Measurements from ENCODE around the gene HDGFL1.

Gene HDGFL1

GRCh38 chr6:22570185-22570551 is 802 bp downstream of the HDGFL1 start:
- no peaks in the 10 kb centered on the region for H3K27me3 Mint-ChIP-seq
- H3K9me3 Mint-ChIP-seq, result no peaks in the 10 kb centered on the region
- no peaks in the 10 kb centered on the region for H3K4me1 Mint-ChIP-seq
- DNase-seq (ENCODE audit: low spot score in 2 of 2), result no peak
- H3K36me3 Mint-ChIP-seq, result no peaks in the 10 kb centered on the region
- H3K4me3 Mint-ChIP-seq, result no peak overlapping the region
- ATAC-seq (ENCODE audit: low read depth), result no peak
- no peak overlapping the region for H3K27ac Mint-ChIP-seq

GRCh38 chr6:22575190-22575589 is 5.8 kb downstream of the HDGFL1 start:
- Mint-ChIP-seq H3K27ac (no peak overlapping the region), H3K9me3 (peaks cover 4% of the 10 kb centered on the region), H3K4me3 (no peak overlapping the region), H3K27me3 (no peaks in the 10 kb centered on the region), H3K36me3 (no peaks in the 10 kb centered on the region), H3K4me1 (no peaks in the 10 kb centered on the region)
- DNase-seq (ENCODE audit: low spot score in 2 of 2) (no peak), ATAC-seq (ENCODE audit: low read depth) (no peak)

- DNase-seq (ENCODE audit: low spot score in 2 of 2), result no peak
- H3K27me3 Mint-ChIP-seq, result no peaks in the 10 kb centered on the region
- no peaks in the 10 kb centered on the region for H3K36me3 Mint-ChIP-seq
- H3K27ac Mint-ChIP-seq, result no peak overlapping the region
- no peak for ATAC-seq (ENCODE audit: low read depth)
- H3K4me3 Mint-ChIP-seq, result no peak overlapping the region
- H3K4me1 Mint-ChIP-seq, result no peaks in the 10 kb centered on the region
- H3K9me3 Mint-ChIP-seq, result peaks cover 4% of the 10 kb centered on the region
Observed at GRCh38 chr6:22579439-22579838, 10.1 kb downstream of the HDGFL1 start.

DNA sequence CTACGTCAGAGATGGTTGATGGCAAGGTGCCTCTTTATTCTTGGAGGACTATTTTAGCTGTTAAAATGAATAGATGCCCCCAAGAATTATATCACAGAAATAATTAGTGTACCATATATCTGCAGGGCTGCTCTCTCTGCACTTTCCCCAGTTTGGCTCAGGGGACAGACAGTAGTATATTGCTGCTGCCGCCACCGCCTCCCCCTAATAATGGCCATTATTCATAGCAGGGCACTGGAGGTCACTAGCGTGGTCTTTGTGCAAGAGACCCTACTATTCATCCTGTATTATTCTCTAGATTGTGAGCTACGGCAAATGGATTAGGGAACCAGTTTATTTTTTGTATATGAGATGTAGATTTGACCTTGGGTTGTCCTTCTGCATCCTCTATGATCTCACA is 11.0 kb downstream of the HDGFL1 start:
- Mint-ChIP-seq H3K27me3 (no peaks in the 10 kb centered on the region), H3K9me3 (peaks cover 4% of the 10 kb centered on the region), H3K4me3 (no peak overlapping the region), H3K36me3 (no peaks in the 10 kb centered on the region), H3K27ac (no peak overlapping the region), H3K4me1 (no peaks in the 10 kb centered on the region)
- ATAC-seq (ENCODE audit: low read depth) (no peak), DNase-seq (ENCODE audit: low spot score in 2 of 2) (no peak)

- Mint-ChIP-seq H3K4me1 (no peaks in the 10 kb centered on the region), H3K4me3 (no peak overlapping the region), H3K27me3 (no peaks in the 10 kb centered on the region), H3K27ac (no peak overlapping the region), H3K36me3 (no peaks in the 10 kb centered on the region), H3K9me3 (peaks cover 4% of the 10 kb centered on the region)
- DNase-seq (ENCODE audit: low spot score in 2 of 2) (no peak), ATAC-seq (ENCODE audit: low read depth) (no peak)
Observed at GRCh38 chr6:22582417-22583205, 13.2 kb downstream of the HDGFL1 start.

GRCh38 chr6:22583230-22583629 is 13.9 kb downstream of the HDGFL1 start:
- Mint-ChIP-seq H3K27me3 (no peaks in the 10 kb centered on the region), H3K9me3 (peaks cover 4% of the 10 kb centered on the region), H3K4me3 (no peak overlapping the region), H3K4me1 (no peaks in the 10 kb centered on the region), H3K27ac (no peak overlapping the region), H3K36me3 (no peaks in the 10 kb centered on the region)
- ATAC-seq (ENCODE audit: low read depth) (no peak), DNase-seq (ENCODE audit: low spot score in 2 of 2) (no peak)

- Mint-ChIP-seq H3K4me3 (no peak overlapping the region), H3K27me3 (no peaks in the 10 kb centered on the region), H3K4me1 (no peaks in the 10 kb centered on the region)
Observed at GRCh38 chr6:22583927-22584326, 14.6 kb downstream of the HDGFL1 start.

DNA sequence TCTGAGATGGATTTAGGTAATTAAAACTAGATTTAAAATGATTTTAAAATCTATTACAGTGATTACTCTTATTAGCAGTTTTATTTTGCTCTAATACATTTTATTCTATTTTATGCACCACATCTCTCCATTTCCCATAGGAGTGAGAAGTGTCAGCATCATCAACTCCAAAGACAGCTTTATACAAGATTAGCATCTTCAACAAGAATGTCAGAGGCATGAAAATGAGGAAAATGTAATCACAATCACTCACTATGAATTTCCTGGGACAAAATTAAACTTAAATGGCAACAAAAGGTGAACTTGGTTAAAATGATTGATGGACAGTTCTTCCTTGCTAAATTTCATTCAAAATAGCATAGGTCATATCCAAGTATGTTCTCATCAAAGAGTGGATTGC is 19.8 kb downstream of the HDGFL1 start:
- H3K9me3 Mint-ChIP-seq, result peaks cover 7% of the 10 kb centered on the region
- ATAC-seq (ENCODE audit: low read depth), result no peak
- no peaks in the 10 kb centered on the region for H3K4me1 Mint-ChIP-seq
- no peak overlapping the region for H3K4me3 Mint-ChIP-seq
- DNase-seq (ENCODE audit: low spot score in 2 of 2), result no peak
- no peaks in the 10 kb centered on the region for H3K36me3 Mint-ChIP-seq
- H3K27me3 Mint-ChIP-seq, result no peaks in the 10 kb centered on the region
- no peak overlapping the region for H3K27ac Mint-ChIP-seq

More at GRCh38 chr6:22583927-22584326, 14.6 kb downstream of the HDGFL1 start:
- no peak for ATAC-seq (ENCODE audit: low read depth)
- peaks cover 4% of the 10 kb centered on the region for H3K9me3 Mint-ChIP-seq
- no peak for DNase-seq (ENCODE audit: low spot score in 2 of 2)
- H3K27ac Mint-ChIP-seq, result no peak overlapping the region
- no peaks in the 10 kb centered on the region for H3K36me3 Mint-ChIP-seq

DNA sequence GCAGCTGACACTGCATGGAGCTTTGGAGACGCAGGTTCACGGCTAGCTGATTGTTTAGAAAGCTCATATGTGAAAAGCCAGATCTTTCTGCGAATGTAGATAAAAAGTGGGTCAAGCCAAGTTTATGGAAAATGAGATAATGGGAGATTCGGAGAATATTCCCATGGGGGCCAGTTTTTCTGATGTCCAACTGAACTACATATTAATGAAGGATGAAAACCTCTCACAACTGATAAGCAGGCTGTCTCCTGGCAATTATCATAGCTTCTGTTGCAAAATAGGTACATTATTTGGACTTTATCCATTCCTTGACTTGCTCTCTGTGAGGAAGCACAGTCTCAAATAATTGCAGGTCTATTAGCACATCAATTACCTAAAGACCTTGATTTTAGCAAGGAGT is 21.1 kb downstream of the HDGFL1 start:
- Mint-ChIP-seq H3K27me3 (no peaks in the 10 kb centered on the region), H3K36me3 (no peaks in the 10 kb centered on the region), H3K9me3 (peaks cover 6% of the 10 kb centered on the region), H3K4me3 (no peak overlapping the region), H3K4me1 (no peaks in the 10 kb centered on the region), H3K27ac (no peak overlapping the region)
- ATAC-seq (ENCODE audit: low read depth) (no peak), DNase-seq (ENCODE audit: low spot score in 2 of 2) (no peak)

DNA sequence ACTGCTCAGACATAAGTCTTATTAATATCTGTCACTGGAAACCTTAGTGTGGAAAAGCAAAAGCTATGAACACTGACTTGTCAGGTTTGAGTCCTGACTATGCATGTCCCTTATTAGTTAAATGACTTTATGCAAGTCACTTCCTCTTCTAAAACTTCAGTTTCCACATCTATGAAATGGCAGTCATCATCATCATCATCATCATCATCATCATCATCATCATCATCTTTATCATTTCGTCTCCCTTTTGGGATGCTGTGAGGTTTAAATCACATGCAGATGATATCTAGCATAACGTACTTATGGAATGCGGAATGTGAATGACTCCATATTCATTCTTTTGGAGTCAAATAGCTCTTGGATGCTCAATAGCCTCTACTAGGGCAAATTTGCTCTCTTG is 24.5 kb downstream of the HDGFL1 start:
- H3K36me3 Mint-ChIP-seq, result no peaks in the 10 kb centered on the region
- no peak for ATAC-seq (ENCODE audit: low read depth)
- no peak overlapping the region for H3K4me3 Mint-ChIP-seq
- H3K4me1 Mint-ChIP-seq, result no peaks in the 10 kb centered on the region
- H3K9me3 Mint-ChIP-seq, result peaks cover 8% of the 10 kb centered on the region
- DNase-seq (ENCODE audit: low spot score in 2 of 2), result no peak
- no peaks in the 10 kb centered on the region for H3K27me3 Mint-ChIP-seq
- no peak overlapping the region for H3K27ac Mint-ChIP-seq

- H3K27me3 Mint-ChIP-seq, result no peaks in the 10 kb centered on the region
- no peak overlapping the region for H3K27ac Mint-ChIP-seq
- H3K36me3 Mint-ChIP-seq, result no peaks in the 10 kb centered on the region
- no peak overlapping the region for H3K4me3 Mint-ChIP-seq
- no peak for DNase-seq (ENCODE audit: low spot score in 2 of 2)
- no peaks in the 10 kb centered on the region for H3K4me1 Mint-ChIP-seq
- no peak for ATAC-seq (ENCODE audit: low read depth)
- H3K9me3 Mint-ChIP-seq, result peaks cover 7% of the 10 kb centered on the region
Observed at GRCh38 chr6:22596011-22596410, 26.6 kb downstream of the HDGFL1 start.

DNA sequence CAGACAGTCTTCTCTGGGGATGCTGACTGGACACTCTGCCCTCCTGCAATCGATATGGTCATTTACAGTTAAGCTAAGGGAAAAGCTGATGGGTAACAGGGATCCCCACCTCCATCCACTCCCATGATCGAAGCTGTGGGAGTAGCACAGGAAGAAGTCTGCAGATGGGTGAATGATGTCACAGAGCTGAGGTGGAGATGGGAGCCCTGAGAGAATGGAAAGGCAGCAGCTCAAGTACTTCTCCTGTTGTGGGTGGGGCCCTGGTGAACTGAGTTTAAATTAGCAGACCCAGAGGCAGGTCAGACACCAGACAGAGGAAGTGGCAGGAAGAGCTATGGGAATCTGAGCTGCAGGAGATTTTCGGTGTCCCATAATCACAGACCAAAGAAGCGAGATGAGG is 29.0 kb downstream of the HDGFL1 start:
- Mint-ChIP-seq H3K27me3 (no peaks in the 10 kb centered on the region), H3K36me3 (peaks cover 2% of the 10 kb centered on the region), H3K4me3 (no peak overlapping the region), H3K27ac (no peak overlapping the region), H3K4me1 (no peaks in the 10 kb centered on the region), H3K9me3 (peaks cover 9% of the 10 kb centered on the region)
- no peak for ATAC-seq (ENCODE audit: low read depth)
- DNase-seq (ENCODE audit: low spot score in 2 of 2), result no peak

DNA sequence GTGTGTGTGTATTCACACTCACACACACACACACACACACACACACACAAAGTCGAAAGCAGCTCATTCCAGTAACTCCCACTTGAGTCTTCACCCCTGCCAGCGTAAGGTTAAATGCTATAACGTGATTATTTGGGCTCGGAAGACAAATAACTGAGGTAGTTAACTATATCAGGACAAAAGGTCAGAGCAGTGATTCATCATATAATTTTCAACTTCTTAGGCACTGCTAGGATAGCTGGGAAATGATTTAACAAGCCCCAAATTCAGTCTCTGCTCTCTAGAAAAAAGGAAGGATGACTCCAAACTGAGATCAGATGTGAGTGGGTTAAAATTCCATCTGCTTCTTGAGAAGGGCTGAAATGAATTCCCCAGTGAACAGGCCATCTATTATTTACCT is 30.7 kb downstream of the HDGFL1 start:
- Mint-ChIP-seq H3K4me3 (no peak overlapping the region), H3K9me3 (peaks cover 10% of the 10 kb centered on the region), H3K27ac (no peak overlapping the region), H3K4me1 (no peaks in the 10 kb centered on the region), H3K27me3 (no peaks in the 10 kb centered on the region), H3K36me3 (peaks cover 2% of the 10 kb centered on the region)
- ATAC-seq (ENCODE audit: low read depth), result no peak
- DNase-seq (ENCODE audit: low spot score in 2 of 2), result no peak

GRCh38 chr6:22601984-22602383 is 32.6 kb downstream of the HDGFL1 start:
- H3K36me3 Mint-ChIP-seq, result peaks cover 2% of the 10 kb centered on the region
- H3K4me1 Mint-ChIP-seq, result no peaks in the 10 kb centered on the region
- peaks cover 10% of the 10 kb centered on the region for H3K9me3 Mint-ChIP-seq
- H3K27me3 Mint-ChIP-seq, result no peaks in the 10 kb centered on the region
- H3K4me3 Mint-ChIP-seq, result no peak overlapping the region
- H3K27ac Mint-ChIP-seq, result no peak overlapping the region
- no peak for DNase-seq (ENCODE audit: low spot score in 2 of 2)
- no peak for ATAC-seq (ENCODE audit: low read depth)

GRCh38 chr6:22605736-22606135 is 36.4 kb downstream of the HDGFL1 start:
- H3K9me3 Mint-ChIP-seq, result peaks cover 6% of the 10 kb centered on the region
- H3K4me1 Mint-ChIP-seq, result no peaks in the 10 kb centered on the region
- H3K27me3 Mint-ChIP-seq, result no peaks in the 10 kb centered on the region
- H3K27ac Mint-ChIP-seq, result no peak overlapping the region
- ATAC-seq (ENCODE audit: low read depth) (no peak), DNase-seq (ENCODE audit: low spot score in 2 of 2) (no peak)
- no peak overlapping the region for H3K4me3 Mint-ChIP-seq
- H3K36me3 Mint-ChIP-seq, result peaks cover 2% of the 10 kb centered on the region

All from memory B cell (primary cell).